ENCODE results near the gene LGI4.
"Not testable (repeated sequence)": the region's sequence is repeated elsewhere in the genome, so short reads cannot be mapped to it uniquely, and the experiment has no call there.

Gene LGI4

GRCh38 chr19:35130761-35131720, 3.8 kb downstream of the LGI4 start:
- H3K9me3 ChIP-seq (ENCODE audit: control insufficient read depth in 1 of 2, low read length in 2 of 2), result no peaks in the 10 kb centered on the region
- H3K4me3 ChIP-seq (ENCODE audit: low read depth in 1 of 2, low read length in 2 of 2), result no peak overlapping the region
- peaks cover 0 to under 1% of the 10 kb centered on the region in 2 donors for H3K27me3 ChIP-seq (ENCODE audit: control insufficient read depth in 1 of 2, insufficient read depth in 2 of 2, low read length in 2 of 2)
- no peaks in the 10 kb centered on the region for H3K36me3 ChIP-seq (ENCODE audit: control insufficient read depth in 1 of 2, insufficient read depth in 2 of 2, low read length in 2 of 2)
- H3K9ac ChIP-seq (ENCODE audit: low read depth in 1 of 2, low read length in 2 of 2), result no peak overlapping the region
- no peaks in the 10 kb centered on the region for H3K4me1 ChIP-seq (ENCODE audit: control insufficient read depth in 1 of 2, insufficient read depth in 2 of 2, low read length in 2 of 2)
- H3K27ac ChIP-seq (ENCODE audit: low read depth, low read length), result no peak overlapping the region

DNA sequence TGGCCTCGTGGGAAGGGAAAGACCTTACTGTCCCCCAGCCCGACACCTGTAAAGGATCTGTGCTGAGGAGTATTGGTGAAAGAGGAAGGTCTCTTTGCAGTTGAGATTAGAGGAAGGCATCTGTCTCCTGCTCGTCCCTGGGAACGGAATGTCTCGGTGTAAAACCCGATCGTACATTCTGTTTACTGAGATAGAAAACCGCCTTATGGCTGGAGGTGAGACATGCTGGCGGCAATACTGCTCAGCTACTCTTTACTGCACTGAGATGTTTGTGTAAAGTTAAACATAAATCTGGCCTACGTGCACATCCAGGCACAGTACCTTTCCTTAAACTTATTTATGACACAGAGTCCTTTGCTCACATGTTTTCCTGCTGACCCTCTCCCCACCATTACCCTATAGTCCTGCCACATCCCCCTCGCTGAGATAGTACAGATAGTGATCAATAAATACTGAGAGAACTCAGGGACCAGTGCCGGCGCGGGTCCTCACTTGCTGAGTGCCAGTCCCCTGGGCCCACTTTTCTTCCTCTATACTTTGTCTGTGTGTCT, 5.1 kb downstream of the LGI4 start:
- not testable (repeated sequence) for H3K4me3 ChIP-seq (ENCODE audit: low read depth in 1 of 2, low read length in 2 of 2); H3K4me1 ChIP-seq (ENCODE audit: control insufficient read depth in 1 of 2, insufficient read depth in 2 of 2, low read length in 2 of 2); H3K36me3 ChIP-seq (ENCODE audit: control insufficient read depth in 1 of 2, insufficient read depth in 2 of 2, low read length in 2 of 2); H3K9me3 ChIP-seq (ENCODE audit: control insufficient read depth in 1 of 2, low read length in 2 of 2); H3K27ac ChIP-seq (ENCODE audit: low read depth, low read length); H3K27me3 ChIP-seq (ENCODE audit: control insufficient read depth in 1 of 2, insufficient read depth in 2 of 2, low read length in 2 of 2); H3K9ac ChIP-seq (ENCODE audit: low read depth in 1 of 2, low read length in 2 of 2)

GRCh38 chr19:35128398-35129057, 6.3 kb downstream of the LGI4 start:
- Histone ChIP-seq H3K4me1 (ENCODE audit: control insufficient read depth in 1 of 2, insufficient read depth in 2 of 2, low read length in 2 of 2) (peaks cover 19 to 20% of the 10 kb centered on the region in 2 donors), H3K9ac (ENCODE audit: low read depth in 1 of 2, low read length in 2 of 2) (no peak overlapping the region), H3K9me3 (ENCODE audit: control insufficient read depth in 1 of 2, low read length in 2 of 2) (no peaks in the 10 kb centered on the region), H3K36me3 (ENCODE audit: control insufficient read depth in 1 of 2, insufficient read depth in 2 of 2, low read length in 2 of 2) (no peaks in the 10 kb centered on the region), H3K27ac (ENCODE audit: low read depth, low read length) (no peak overlapping the region), H3K27me3 (ENCODE audit: control insufficient read depth in 1 of 2, insufficient read depth in 2 of 2, low read length in 2 of 2) (no peaks in the 10 kb centered on the region), H3K4me3 (ENCODE audit: low read depth in 1 of 2, low read length in 2 of 2) (no peak overlapping the region)

GRCh38 chr19:35127871-35128270, 7.0 kb downstream of the LGI4 start:
- no peak overlapping the region for H3K4me3 ChIP-seq (ENCODE audit: low read depth in 1 of 2, low read length in 2 of 2)
- no peaks in the 10 kb centered on the region for H3K36me3 ChIP-seq (ENCODE audit: control insufficient read depth in 1 of 2, insufficient read depth in 2 of 2, low read length in 2 of 2)
- no peaks in the 10 kb centered on the region for H3K27me3 ChIP-seq (ENCODE audit: control insufficient read depth in 1 of 2, insufficient read depth in 2 of 2, low read length in 2 of 2)
- no peak overlapping the region for H3K9ac ChIP-seq (ENCODE audit: low read depth in 1 of 2, low read length in 2 of 2)
- no peaks in the 10 kb centered on the region for H3K9me3 ChIP-seq (ENCODE audit: control insufficient read depth in 1 of 2, low read length in 2 of 2)
- peaks cover 19 to 22% of the 10 kb centered on the region in 2 donors for H3K4me1 ChIP-seq (ENCODE audit: control insufficient read depth in 1 of 2, insufficient read depth in 2 of 2, low read length in 2 of 2)
- H3K27ac ChIP-seq (ENCODE audit: low read depth, low read length), result no peak overlapping the region

DNA sequence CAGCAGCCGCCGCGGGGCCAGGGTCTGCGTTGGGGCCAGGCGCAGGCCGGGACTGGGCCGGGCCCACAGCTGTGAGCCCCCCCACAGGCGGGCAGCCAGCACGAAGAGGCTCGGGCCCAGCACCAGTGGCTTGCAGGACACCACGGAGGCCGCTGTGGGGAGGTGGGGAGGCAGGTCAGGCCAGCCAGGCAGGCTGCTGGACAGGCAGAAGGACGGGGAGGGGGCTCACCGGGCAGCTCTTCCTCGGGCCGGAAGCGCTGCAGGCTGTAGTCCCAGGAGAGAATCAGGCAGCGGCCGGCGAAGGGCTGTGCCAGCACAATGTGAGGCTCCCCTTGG, 8.3 kb downstream of the LGI4 start:
- Histone ChIP-seq H3K9me3 (ENCODE audit: control insufficient read depth in 1 of 2, low read length in 2 of 2) (no peaks in the 10 kb centered on the region), H3K4me1 (ENCODE audit: control insufficient read depth in 1 of 2, insufficient read depth in 2 of 2, low read length in 2 of 2) (peaks cover 19 to 22% of the 10 kb centered on the region in 2 donors), H3K36me3 (ENCODE audit: control insufficient read depth in 1 of 2, insufficient read depth in 2 of 2, low read length in 2 of 2) (no peaks in the 10 kb centered on the region), H3K4me3 (ENCODE audit: low read depth in 1 of 2, low read length in 2 of 2) (no peak overlapping the region), H3K9ac (ENCODE audit: low read depth in 1 of 2, low read length in 2 of 2) (no peak overlapping the region), H3K27me3 (ENCODE audit: control insufficient read depth in 1 of 2, insufficient read depth in 2 of 2, low read length in 2 of 2) (no peaks in the 10 kb centered on the region), H3K27ac (ENCODE audit: low read depth, low read length) (no peak overlapping the region)

GRCh38 chr19:35125749-35126623, 8.9 kb downstream of the LGI4 start:
- Histone ChIP-seq H3K9me3 (ENCODE audit: control insufficient read depth in 1 of 2, low read length in 2 of 2) (no peaks in the 10 kb centered on the region), H3K9ac (ENCODE audit: low read depth in 1 of 2, low read length in 2 of 2) (no peak overlapping the region), H3K4me3 (ENCODE audit: low read depth in 1 of 2, low read length in 2 of 2) (no peak overlapping the region), H3K36me3 (ENCODE audit: control insufficient read depth in 1 of 2, insufficient read depth in 2 of 2, low read length in 2 of 2) (no peaks in the 10 kb centered on the region), H3K27ac (ENCODE audit: low read depth, low read length) (no peak overlapping the region), H3K27me3 (ENCODE audit: control insufficient read depth in 1 of 2, insufficient read depth in 2 of 2, low read length in 2 of 2) (no peaks in the 10 kb centered on the region), H3K4me1 (ENCODE audit: control insufficient read depth in 1 of 2, insufficient read depth in 2 of 2, low read length in 2 of 2) (peaks cover 25% of the 10 kb centered on the region in 2 donors)

DNA sequence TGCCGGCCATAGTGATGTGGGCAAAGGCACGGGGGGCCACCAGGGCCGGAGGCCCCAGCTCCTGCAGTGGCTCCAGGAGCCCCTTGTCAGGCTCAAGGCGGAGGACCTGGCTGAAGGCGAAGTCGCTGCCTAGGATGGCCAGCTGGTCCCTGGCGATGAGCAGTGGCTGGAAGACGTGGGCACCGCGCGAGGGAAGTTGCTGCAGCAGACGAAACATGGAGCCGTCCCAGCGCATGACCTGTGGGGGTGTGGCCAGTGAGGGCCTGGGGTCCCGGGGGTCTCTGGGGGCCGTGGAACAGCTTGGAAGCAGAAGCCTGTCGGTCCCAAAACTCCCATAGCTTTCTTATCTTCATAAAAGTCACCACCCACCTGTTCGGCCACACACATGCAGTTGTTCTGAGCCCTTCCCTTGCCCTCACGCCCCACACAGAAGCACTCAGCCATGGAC, 9.6 kb downstream of the LGI4 start:
- Histone ChIP-seq H3K27ac (ENCODE audit: low read depth, low read length) (no peak overlapping the region), H3K9ac (ENCODE audit: low read depth in 1 of 2, low read length in 2 of 2) (no peak overlapping the region), H3K36me3 (ENCODE audit: control insufficient read depth in 1 of 2, insufficient read depth in 2 of 2, low read length in 2 of 2) (no peaks in the 10 kb centered on the region), H3K27me3 (ENCODE audit: control insufficient read depth in 1 of 2, insufficient read depth in 2 of 2, low read length in 2 of 2) (no peaks in the 10 kb centered on the region), H3K4me1 (ENCODE audit: control insufficient read depth in 1 of 2, insufficient read depth in 2 of 2, low read length in 2 of 2) (peaks cover 32% of the 10 kb centered on the region in 2 donors), H3K9me3 (ENCODE audit: control insufficient read depth in 1 of 2, low read length in 2 of 2) (no peaks in the 10 kb centered on the region), H3K4me3 (ENCODE audit: low read depth in 1 of 2, low read length in 2 of 2) (no peak overlapping the region)

GRCh38 chr19:35124098-35125060, 10.5 kb downstream of the LGI4 start:
- Histone ChIP-seq H3K4me3 (ENCODE audit: low read depth in 1 of 2, low read length in 2 of 2) (peak overlapping the region; percentile 76 to 81), H3K4me1 (ENCODE audit: control insufficient read depth in 1 of 2, insufficient read depth in 2 of 2, low read length in 2 of 2) (peaks cover 36 to 41% of the 10 kb centered on the region in 2 donors), H3K27ac (ENCODE audit: low read depth, low read length) (peak overlapping the region; percentile 35), H3K36me3 (ENCODE audit: control insufficient read depth in 1 of 2, insufficient read depth in 2 of 2, low read length in 2 of 2) (no peaks in the 10 kb centered on the region), H3K9ac (ENCODE audit: low read depth in 1 of 2, low read length in 2 of 2) (peak overlapping the region; percentile 62 to 80), H3K27me3 (ENCODE audit: control insufficient read depth in 1 of 2, insufficient read depth in 2 of 2, low read length in 2 of 2) (no peaks in the 10 kb centered on the region), H3K9me3 (ENCODE audit: control insufficient read depth in 1 of 2, low read length in 2 of 2) (no peaks in the 10 kb centered on the region)

GRCh38 chr19:35123573-35123972, 11.3 kb downstream of the LGI4 start:
- H3K9me3 ChIP-seq (ENCODE audit: control insufficient read depth in 1 of 2, low read length in 2 of 2), result no peaks in the 10 kb centered on the region
- peak overlapping the region in 1 of 2 donors; percentile 76 for H3K4me3 ChIP-seq (ENCODE audit: low read depth in 1 of 2, low read length in 2 of 2)
- H3K27me3 ChIP-seq (ENCODE audit: control insufficient read depth in 1 of 2, insufficient read depth in 2 of 2, low read length in 2 of 2), result no peaks in the 10 kb centered on the region
- peaks cover 44 to 47% of the 10 kb centered on the region in 2 donors for H3K4me1 ChIP-seq (ENCODE audit: control insufficient read depth in 1 of 2, insufficient read depth in 2 of 2, low read length in 2 of 2)
- H3K27ac ChIP-seq (ENCODE audit: low read depth, low read length), result no peak overlapping the region
- H3K36me3 ChIP-seq (ENCODE audit: control insufficient read depth in 1 of 2, insufficient read depth in 2 of 2, low read length in 2 of 2), result no peaks in the 10 kb centered on the region
- H3K9ac ChIP-seq (ENCODE audit: low read depth in 1 of 2, low read length in 2 of 2), result no peak overlapping the region

Measured in duodenal mucosa (tissue), 2 donors.